ENCODE data around the gene ISOC2.
"Not testable (repeated sequence)": the region's sequence is repeated elsewhere in the genome, so short reads cannot be mapped to it uniquely, and the experiment has no call there.

Gene ISOC2

GRCh38 chr19:55410168-55410567 lies 51.3 kb downstream of the ISOC2 start:
- H3K4me3 ChIP-seq (ENCODE audit: low read length) = no peak overlapping the region
- no peak for TF ChIP-seq CTCF (IDR thresholded peaks at IDR 0.05; ENCODE audit: insufficient read depth, low read depth, low read length, missing control alignments)
- no peak for DNase-seq (ENCODE audit: low read depth)

- not testable (repeated sequence) for H3K4me3 ChIP-seq (ENCODE audit: low read length); DNase-seq (ENCODE audit: low read depth)
These were observed 52.3 kb downstream of the ISOC2 start for GRCh38 chr19:55409179-55409578.

GRCh38 chr19:55408533-55408872 lies 52.9 kb downstream of the ISOC2 start:
- DNase-seq (ENCODE audit: low read depth) = no peak
- no peak for TF ChIP-seq CTCF (IDR thresholded peaks at IDR 0.05; ENCODE audit: insufficient read depth, low read depth, low read length, missing control alignments)
- peak overlapping the region; percentile 53 for H3K4me3 ChIP-seq (ENCODE audit: low read length)

- no peak for TF ChIP-seq CTCF (IDR thresholded peaks at IDR 0.05; ENCODE audit: insufficient read depth, low read depth, low read length, missing control alignments)
- DNase-seq (ENCODE audit: low read depth) = peak; percentile 99
- H3K4me3 ChIP-seq (ENCODE audit: low read length) = peak overlapping the region; percentile 53
These were observed 53.5 kb downstream of the ISOC2 start for GRCh38 chr19:55407800-55408532.

GRCh38 chr19:55407550-55407799 lies 54.0 kb downstream of the ISOC2 start, which contains the start of gene UBE2S:
TSS of gene UBE2S (minus strand) at chr19:55407788. CDS start at chr19:55407589, 199 bp downstream.
- peak within 1 kb of the TSS; percentile 72 for H3K4me3 ChIP-seq (ENCODE audit: low read length)
- DNase-seq (ENCODE audit: low read depth) = not testable (repeated sequence)

- peak overlapping the region; percentile 72 for H3K4me3 ChIP-seq (ENCODE audit: low read length)
- no peak for TF ChIP-seq CTCF (IDR thresholded peaks at IDR 0.05; ENCODE audit: insufficient read depth, low read depth, low read length, missing control alignments)
- DNase-seq (ENCODE audit: low read depth) = peak; percentile 43
These were observed 54.5 kb downstream of the ISOC2 start for GRCh38 chr19:55406826-55407549.

GRCh38 chr19:55406091-55406825 lies 55.2 kb downstream of the ISOC2 start:
- peak overlapping the region; percentile 72 for H3K4me3 ChIP-seq (ENCODE audit: low read length)
- no peak for TF ChIP-seq CTCF (IDR thresholded peaks at IDR 0.05; ENCODE audit: insufficient read depth, low read depth, low read length, missing control alignments)
- DNase-seq (ENCODE audit: low read depth) = no peak
